OCI-LY1 (cell line): ENCODE measurements around the gene HOXC11.
A peak's percentile ranks its signal among the peaks of the same experiment; 100 is the strongest.

ENCODE experiments used
- H2AFZ ChIP-seq: fragments of 200-600 bp; sonication (generic), shearing (Covaris generic); 2 replicates; pipeline ENCODE4 v1.6.0; 2014; ENCODE audit warnings: antibody characterized with exemption, mild to moderate bottlenecking, low read length
- H3F3A ChIP-seq: fragments of 200-600 bp; sonication (generic), shearing (Covaris generic); 2 replicates; pipeline ENCODE4 v1.6.0; 2014; ENCODE audit warnings: mild to moderate bottlenecking, antibody characterized with exemption, low read length, moderate library complexity; ENCODE audit not compliant: insufficient read depth
- H3K27ac ChIP-seq: fragments of 200-600 bp; sonication (generic); 2 replicates; pipeline ENCODE4 v1.5.1; 2014; ENCODE audit warnings: low read length, mixed run types, mild to moderate bottlenecking, low read depth; ENCODE audit not compliant: poor library complexity, severe bottlenecking
- H3K27me3 ChIP-seq: fragments of 200-600 bp; sonication (generic); 2 replicates; pipeline ENCODE4 v1.6.0; 2014; ENCODE audit warnings: antibody characterized with exemption, mild to moderate bottlenecking, low read length, moderate library complexity; ENCODE audit not compliant: insufficient read depth
- H3K36me3 ChIP-seq: fragments of 200-600 bp; sonication (generic); 2 replicates; pipeline ENCODE4 v1.6.1; 2014; ENCODE audit warnings: mild to moderate bottlenecking, antibody characterized with exemption, low read length, moderate library complexity, mixed read lengths; ENCODE audit not compliant: insufficient read depth
- H3K4me1 ChIP-seq: fragments of 200-600 bp; sonication (generic); 2 replicates; pipeline ENCODE4 v1.5.1; 2014; ENCODE audit warnings: mild to moderate bottlenecking, low read length, moderate library complexity; ENCODE audit not compliant: insufficient read depth, severe bottlenecking
- H3K4me2 ChIP-seq: fragments of 200-600 bp; sonication (generic), shearing (Covaris generic); 2 replicates; pipeline ENCODE4 v1.6.1; 2014; ENCODE audit warnings: low read length
- H3K4me3 ChIP-seq: fragments of 200-600 bp; sonication (generic); 2 replicates; pipeline ENCODE4 v1.5.1; 2014; ENCODE audit warnings: low read length, low read depth, mild to moderate bottlenecking, mixed read lengths; ENCODE audit not compliant: poor library complexity, severe bottlenecking
- H3K79me2 ChIP-seq: fragments of 200-600 bp; shearing (Covaris generic); 2 replicates; pipeline ENCODE4 v1.6.1; 2016; ENCODE audit warnings: mixed run types, low read length, mixed read lengths; ENCODE audit not compliant: insufficient read depth
- H3K9ac ChIP-seq: fragments of 200-600 bp; sonication (generic), shearing (Covaris generic); 2 replicates; pipeline ENCODE4 v1.6.1; 2014; ENCODE audit warnings: mild to moderate bottlenecking, low read length, mixed read lengths
- H3K9me2 ChIP-seq: fragments of 200-600 bp; sonication (generic), shearing (Covaris generic); 2 replicates; pipeline ENCODE4 v1.6.1; 2014; ENCODE audit warnings: low read depth, mild to moderate bottlenecking, low read length, mixed read lengths
- H3K9me3 ChIP-seq: fragments of 200-600 bp; shearing (Covaris generic); 2 replicates; pipeline ENCODE4 v1.6.1; 2014; ENCODE audit warnings: low read length, mixed read lengths
- H4K20me1 ChIP-seq: fragments of 200-600 bp; sonication (generic), shearing (Covaris generic); 2 replicates; pipeline ENCODE4 v1.6.0; 2016; ENCODE audit warnings: mild to moderate bottlenecking, low read length; ENCODE audit not compliant: insufficient read depth
- CTCF ChIP-seq: fragments of 200-600 bp; sonication (generic), shearing (Covaris generic); IDR thresholded peaks from 2 replicates; pipeline ENCODE4 v1.5.1; 2017; ENCODE audit warnings: mild to moderate bottlenecking, antibody characterized with exemption, low read length, moderate library complexity, mixed read lengths
- EZH2 ChIP-seq: fragments of 200-600 bp; sonication (generic), shearing (Covaris generic); IDR thresholded peaks from 2 replicates; pipeline ENCODE4 v1.8.0; 2017; ENCODE audit warnings: borderline replicate concordance, mixed run types, mild to moderate bottlenecking, antibody characterized with exemption, low read length, moderate library complexity, mixed read lengths

Gene HOXC11

DNA sequence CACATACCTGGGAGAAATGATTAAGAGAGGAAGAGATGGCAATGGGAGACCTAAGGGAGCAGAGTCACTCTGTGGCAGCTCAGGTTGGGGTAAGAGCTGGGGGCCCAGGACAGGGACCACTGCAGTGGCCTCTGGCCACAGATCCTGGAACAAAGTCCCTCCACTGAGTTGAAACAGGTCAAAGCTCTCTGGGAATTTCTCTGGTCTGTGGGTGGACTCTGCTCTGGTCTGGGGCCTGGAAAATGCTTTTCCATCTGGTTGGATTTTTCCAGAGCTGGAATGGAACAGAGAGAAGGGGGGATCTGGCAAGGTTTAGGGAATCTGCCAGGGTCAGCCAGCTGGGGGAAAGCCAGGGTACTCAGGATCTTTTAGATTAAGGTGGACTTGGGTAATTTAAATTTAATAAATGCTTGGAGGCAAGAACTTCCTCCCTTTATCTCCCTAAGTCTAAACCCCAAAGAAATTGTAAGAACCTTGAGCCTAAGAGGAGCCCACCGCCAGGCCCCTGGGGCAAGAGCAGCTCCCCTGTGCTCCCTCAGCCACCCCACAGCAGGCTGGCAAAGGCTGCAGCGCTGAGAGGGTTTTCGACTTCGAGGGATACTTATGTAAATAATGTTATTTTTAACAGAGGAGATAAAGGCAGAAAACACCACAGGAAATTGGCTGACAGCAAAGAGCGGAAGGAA, 15.8 kb downstream of the HOXC11 start:
- Histone ChIP-seq H3F3A (no peaks in the 10 kb centered on the region), H2AFZ (no peak overlapping the region), H3K4me2 (no peak overlapping the region), H4K20me1 (no peaks in the 10 kb centered on the region), H3K9me3 (no peaks in the 10 kb centered on the region), H3K9me2 (no peaks in the 10 kb centered on the region), H3K36me3 (no peaks in the 10 kb centered on the region), H3K27ac (no peak overlapping the region), H3K9ac (no peak overlapping the region), H3K27me3 (peaks cover 6% of the 10 kb centered on the region; the same call in 1 of the 2 replicates), H3K79me2 (no peaks in the 10 kb centered on the region), H3K4me1 (peaks cover 7% of the 10 kb centered on the region), H3K4me3 (no peak overlapping the region)
- TF ChIP-seq CTCF (no peak), EZH2 (no peak)

DNA sequence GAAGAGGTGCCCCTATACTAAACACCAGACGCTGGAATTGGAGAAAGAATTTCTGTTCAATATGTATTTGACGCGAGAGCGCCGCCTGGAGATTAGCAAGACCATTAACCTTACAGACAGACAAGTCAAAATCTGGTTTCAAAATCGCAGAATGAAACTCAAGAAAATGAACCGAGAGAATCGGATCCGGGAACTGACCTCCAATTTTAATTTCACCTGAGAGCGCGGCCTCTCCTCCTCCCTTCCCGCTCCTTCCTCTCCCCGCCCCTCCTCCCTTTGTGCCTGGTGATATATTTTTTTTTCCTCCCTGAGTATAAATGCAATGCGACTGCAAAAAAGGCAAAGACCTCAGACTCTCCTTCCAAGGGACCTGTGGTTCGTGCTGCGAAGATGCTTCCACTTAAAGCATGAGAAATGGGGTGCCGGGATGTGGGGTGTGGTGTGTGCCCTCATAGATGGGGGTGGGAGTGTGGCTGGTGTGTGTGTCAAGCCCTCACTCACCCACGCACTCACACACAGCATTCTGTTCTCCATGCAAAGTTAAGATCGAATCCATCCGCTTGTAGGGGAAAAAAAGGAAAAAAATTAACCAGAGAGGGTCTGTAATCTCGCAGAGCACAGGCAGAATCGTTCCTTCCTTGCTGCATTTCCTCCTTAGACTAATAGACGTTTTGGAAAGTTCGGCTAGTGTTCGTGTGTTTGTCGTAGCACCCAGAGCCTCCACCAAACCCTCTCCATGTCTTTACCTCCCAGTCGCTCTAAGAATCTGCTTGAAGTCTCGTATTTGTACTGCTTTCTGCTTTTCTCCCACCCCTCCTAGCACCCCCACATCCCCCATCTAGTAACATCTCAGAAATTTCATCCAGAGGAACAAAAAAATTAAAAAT, 16.5 kb downstream of the HOXC11 start:
- Histone ChIP-seq H3K4me2 (peak overlapping the region; percentile 37; the same call in 1 of the 2 replicates), H2AFZ (no peak overlapping the region), H3K4me1 (peaks cover 7% of the 10 kb centered on the region), H3K27me3 (peaks cover 6% of the 10 kb centered on the region; the same call in 1 of the 2 replicates), H3K79me2 (no peaks in the 10 kb centered on the region), H3K36me3 (no peaks in the 10 kb centered on the region), H3K9ac (no peak overlapping the region), H3K9me2 (no peaks in the 10 kb centered on the region), H3F3A (no peaks in the 10 kb centered on the region), H3K4me3 (no peak overlapping the region), H4K20me1 (no peaks in the 10 kb centered on the region), H3K27ac (no peak overlapping the region), H3K9me3 (no peaks in the 10 kb centered on the region)
- peak; percentile 65 for TF ChIP-seq CTCF
- TF ChIP-seq EZH2 = no peak

DNA sequence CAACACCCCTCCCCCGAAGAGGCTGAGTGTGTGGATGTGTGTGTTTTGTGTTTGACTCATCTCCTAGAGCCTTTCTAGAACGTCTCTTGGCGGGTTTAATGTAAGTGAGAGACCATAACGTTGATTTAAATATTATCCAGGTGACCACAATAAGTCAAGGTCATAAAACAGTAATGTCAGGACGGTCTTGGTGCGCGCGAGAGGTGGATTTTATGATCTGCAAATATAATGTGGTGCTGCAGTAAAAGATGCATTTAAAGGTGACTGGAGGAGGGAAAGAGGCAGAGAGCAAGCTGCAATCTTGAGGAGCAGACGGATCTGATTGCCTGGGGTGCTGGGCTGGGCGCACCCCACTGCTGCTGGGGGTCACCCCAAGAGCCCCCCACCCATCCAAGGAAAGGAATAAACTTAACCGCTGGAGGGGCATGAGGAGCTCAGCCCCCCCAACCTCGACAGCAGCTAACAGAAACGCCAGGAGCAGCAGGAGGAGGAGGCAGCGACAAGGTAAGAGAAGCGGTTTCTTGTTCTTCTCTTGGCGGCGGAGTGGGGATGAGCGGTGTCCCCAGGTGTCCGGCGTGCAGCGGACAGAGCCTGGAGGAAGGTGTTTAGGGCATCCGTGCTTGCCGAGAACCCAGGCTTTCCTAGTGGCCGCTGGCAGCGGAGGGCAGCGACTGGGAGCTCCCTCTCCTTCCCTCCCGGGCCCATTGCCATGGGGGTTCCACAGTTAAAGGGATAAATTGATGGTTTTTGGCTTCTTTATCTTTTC, 17.6 kb downstream of the HOXC11 start:
- Histone ChIP-seq H4K20me1 (no peaks in the 10 kb centered on the region), H3K27ac (no peak overlapping the region), H3K4me2 (no peak overlapping the region), H3K4me1 (peaks cover 4% of the 10 kb centered on the region), H3K36me3 (no peaks in the 10 kb centered on the region), H3F3A (no peaks in the 10 kb centered on the region), H3K27me3 (peaks cover 6% of the 10 kb centered on the region; the same call in 1 of the 2 replicates), H3K79me2 (no peaks in the 10 kb centered on the region), H3K4me3 (no peak overlapping the region), H3K9me3 (no peaks in the 10 kb centered on the region), H3K9me2 (no peaks in the 10 kb centered on the region), H3K9ac (no peak overlapping the region), H2AFZ (no peak overlapping the region)
- TF ChIP-seq CTCF (no peak), EZH2 (no peak)
